IPS DF 6.9 (cell line): ENCODE data around the gene SMIM44.

Experiments used
- DNase-seq: peaks from one replicate; pipeline ENCODE4 v3.0.0-alpha.2; 2013; ENCODE audit warnings: low read depth, low spot score
- H3K27ac ChIP-seq: one replicate; pipeline ENCODE4 v1.5.1; 2013; ENCODE audit warnings: low read length, control low read depth
- H3K27me3 ChIP-seq: 2 replicates; pipeline ENCODE4 v1.6.1; 2013; ENCODE audit warnings: mild to moderate bottlenecking, low read length; ENCODE audit not compliant: control insufficient read depth, insufficient read depth
- H3K36me3 ChIP-seq: 2 replicates; pipeline ENCODE4 v1.6.1; 2013; ENCODE audit warnings: low read length; ENCODE audit not compliant: control insufficient read depth, insufficient read depth
- H3K4me1 ChIP-seq: 2 replicates; pipeline ENCODE4 v1.6.1; 2013; ENCODE audit warnings: low read length; ENCODE audit not compliant: control insufficient read depth, insufficient read depth
- H3K4me3 ChIP-seq: 2 replicates; pipeline ENCODE4 v1.5.1; 2013; ENCODE audit warnings: mild to moderate bottlenecking, low read length
- H3K9me3 ChIP-seq: 2 replicates; pipeline ENCODE4 v1.6.1; 2013; ENCODE audit warnings: low read length, inconsistent platforms; ENCODE audit not compliant: control insufficient read depth, insufficient read depth
- WGBS: extraction: QIAGEN DNeasy Blood & Tissue Kit; methylation state at CpG from one replicate; pipeline ENCODE4 v1.1.7; 2013; ENCODE audit warnings: mixed read lengths, missing lambda C conversion rate; ENCODE audit not compliant: insufficient read length, insufficient coverage; 5-methylcytosine and 5-hydroxymethylcytosine counted together

SMIM44 gene

DNA sequence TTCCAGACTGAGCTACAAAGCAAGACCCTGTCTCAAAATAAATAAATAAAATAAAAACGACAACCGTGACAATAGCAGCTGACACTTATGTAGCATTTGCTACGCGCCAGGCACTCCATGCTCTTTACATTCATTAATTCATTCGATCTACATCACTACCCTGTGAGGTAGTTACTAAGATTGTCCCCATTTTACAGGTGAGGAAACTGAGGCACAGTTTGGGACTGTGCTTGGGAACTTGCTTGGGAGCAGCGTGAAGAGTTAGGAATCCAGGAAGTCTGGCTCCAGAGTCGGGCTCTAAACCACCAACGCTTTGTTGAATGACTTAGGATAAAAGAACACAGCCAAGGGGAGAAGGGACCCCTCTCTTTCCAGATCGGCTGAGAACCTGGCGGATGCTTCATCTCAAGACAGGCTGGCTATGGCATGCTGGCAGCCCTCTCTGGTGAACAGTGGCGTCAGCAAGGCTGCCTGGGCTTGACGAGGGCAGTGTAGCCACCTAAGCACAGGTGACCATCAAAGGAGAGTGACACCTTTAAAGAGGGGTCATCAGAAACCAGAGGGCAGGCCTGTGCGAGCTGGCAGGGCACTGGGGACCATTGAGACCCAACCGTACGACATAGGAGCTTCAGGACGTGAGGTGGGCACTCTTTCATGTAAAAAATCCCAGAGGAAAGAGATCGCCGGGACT, 16.6 kb upstream of the SMIM44 start:
- Histone ChIP-seq H3K27me3 (no peaks in the 10 kb centered on the region), H3K9me3 (no peaks in the 10 kb centered on the region), H3K27ac (no peak overlapping the region), H3K36me3 (peaks cover 8% of the 10 kb centered on the region), H3K4me1 (no peaks in the 10 kb centered on the region; the same call in 1 of the 2 replicates), H3K4me3 (peak overlapping the region; percentile 94)
- WGBS: no CpG with 5 or more reads among the region's 18 CpGs
- no peak for DNase-seq

DNA sequence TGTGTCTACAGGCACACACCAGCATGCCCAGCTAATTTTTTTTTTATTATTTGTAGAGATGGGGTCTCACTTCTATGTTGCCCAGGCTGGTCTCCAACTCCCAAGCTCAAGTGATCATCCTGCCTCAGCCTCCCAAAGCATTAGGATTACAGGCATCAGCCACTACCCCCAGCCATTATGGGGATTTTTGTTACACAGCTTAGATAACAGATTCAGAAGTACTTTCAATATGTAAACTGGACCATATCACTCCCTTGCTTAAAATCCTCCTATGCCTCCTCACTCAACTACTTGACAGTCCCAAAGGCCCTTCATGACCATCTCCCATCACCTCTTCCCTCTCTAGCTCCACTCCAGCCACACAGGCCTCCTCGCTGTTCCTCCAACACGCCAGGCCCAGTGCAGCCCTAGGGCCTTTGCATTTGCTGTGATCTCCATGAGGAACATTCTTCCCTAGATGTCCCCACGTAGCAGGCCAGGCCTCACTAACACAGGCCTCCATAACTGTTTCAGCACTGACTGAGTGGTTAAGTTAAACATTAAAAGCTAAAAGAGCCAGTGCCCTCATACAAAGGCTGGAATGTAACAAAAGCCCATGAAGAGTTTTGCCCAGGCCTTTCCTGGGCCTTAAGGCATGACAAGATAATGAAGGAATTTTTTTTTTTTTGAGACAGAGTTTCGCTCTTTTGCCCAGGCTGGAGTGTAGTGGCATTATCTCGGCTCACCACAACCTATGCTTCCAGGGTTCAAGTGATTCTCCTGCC, 14.7 kb upstream of the SMIM44 start:
- Histone ChIP-seq H3K4me3 (no peak overlapping the region), H3K27ac (no peak overlapping the region), H3K4me1 (no peaks in the 10 kb centered on the region), H3K27me3 (no peaks in the 10 kb centered on the region), H3K36me3 (peaks cover 10% of the 10 kb centered on the region), H3K9me3 (no peaks in the 10 kb centered on the region)
- no peak for DNase-seq
- WGBS: no CpG with 5 or more reads among the region's 5 CpGs

- no CpG with 5 or more reads among the region's 32 CpGs for WGBS
- Histone ChIP-seq H3K27ac (no peak overlapping the region), H3K4me3 (no peak overlapping the region), H3K36me3 (peaks cover 16% of the 10 kb centered on the region), H3K27me3 (no peaks in the 10 kb centered on the region), H3K4me1 (no peaks in the 10 kb centered on the region), H3K9me3 (no peaks in the 10 kb centered on the region)
- DNase-seq: no peak
Measured at GRCh38 chr19:3496392-3497273, 13.4 kb upstream of the SMIM44 start.

GRCh38 chr19:3494559-3494958, 11.3 kb upstream of the SMIM44 start:
- Histone ChIP-seq H3K9me3 (no peaks in the 10 kb centered on the region), H3K4me3 (no peak overlapping the region), H3K27me3 (no peaks in the 10 kb centered on the region), H3K27ac (no peak overlapping the region), H3K36me3 (peaks cover 22% of the 10 kb centered on the region), H3K4me1 (no peaks in the 10 kb centered on the region)
- no peak for DNase-seq
- no CpG with 5 or more reads among the region's 18 CpGs for WGBS

DNA sequence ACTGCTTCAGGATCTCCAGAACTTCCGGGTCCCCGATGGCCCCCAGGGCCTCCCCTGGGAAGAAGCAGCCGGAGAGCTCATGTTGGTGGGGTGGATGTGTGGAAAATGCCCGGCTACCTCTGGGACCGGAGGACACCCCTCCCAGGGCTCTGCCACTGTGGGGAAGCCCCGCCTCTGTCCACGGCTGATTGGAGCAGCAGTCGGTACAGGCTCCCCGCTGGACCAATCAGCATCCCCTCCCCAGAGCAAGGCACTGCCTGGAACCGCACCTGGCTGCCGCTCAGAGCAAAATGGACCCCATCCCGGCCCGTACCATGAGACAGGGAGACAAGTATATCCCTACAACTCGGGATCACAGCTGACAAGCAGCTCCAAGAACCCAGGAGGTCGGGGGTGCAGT, 10.8 kb upstream of the SMIM44 start:
- no peaks in the 10 kb centered on the region for H3K27me3 ChIP-seq
- H3K4me1 ChIP-seq: no peaks in the 10 kb centered on the region
- H3K4me3 ChIP-seq: no peak overlapping the region
- no CpG with 5 or more reads among the region's 15 CpGs for WGBS
- DNase-seq: no peak
- peaks cover 22% of the 10 kb centered on the region for H3K36me3 ChIP-seq
- H3K9me3 ChIP-seq: no peaks in the 10 kb centered on the region
- H3K27ac ChIP-seq: no peak overlapping the region

DNA sequence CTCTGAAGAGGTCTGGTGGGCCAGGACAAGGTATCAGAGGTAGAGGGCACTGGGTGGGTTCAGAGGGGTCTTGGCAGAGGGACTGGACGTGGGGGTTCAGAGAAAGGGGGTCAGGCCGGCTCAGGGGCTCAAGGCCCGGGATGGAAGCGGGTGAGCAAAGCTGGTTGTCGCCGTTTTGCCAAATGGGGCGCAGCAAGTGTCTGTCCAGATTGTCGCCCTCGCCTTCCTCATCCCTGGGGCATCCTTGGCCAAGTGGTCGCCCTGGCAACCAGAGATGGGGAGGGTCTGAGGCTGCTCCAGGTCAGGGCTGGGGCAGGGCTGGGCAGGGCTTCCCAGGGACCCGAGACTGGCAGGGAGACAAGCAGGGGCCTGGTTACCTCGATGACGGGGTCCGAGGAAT, 10.4 kb upstream of the SMIM44 start:
- no CpG with 5 or more reads among the region's 14 CpGs for WGBS
- no peak overlapping the region for H3K27ac ChIP-seq
- H3K36me3 ChIP-seq: peaks cover 22% of the 10 kb centered on the region

GRCh38 chr19:3492919-3493318, 9.7 kb upstream of the SMIM44 start:
- H3K4me3 ChIP-seq: no peak overlapping the region
- H3K9me3 ChIP-seq: no peaks in the 10 kb centered on the region
- no peak overlapping the region for H3K27ac ChIP-seq
- no CpG with 5 or more reads among the region's 16 CpGs for WGBS
- H3K36me3 ChIP-seq: peaks cover 22% of the 10 kb centered on the region
- H3K4me1 ChIP-seq: no peaks in the 10 kb centered on the region
- no peak for DNase-seq
- no peaks in the 10 kb centered on the region for H3K27me3 ChIP-seq

More for the DNA sequence above, 10.4 kb upstream of the SMIM44 start:
- H3K4me1 ChIP-seq: no peaks in the 10 kb centered on the region
- DNase-seq: no peak
- H3K9me3 ChIP-seq: no peaks in the 10 kb centered on the region
- H3K4me3 ChIP-seq: no peak overlapping the region
- H3K27me3 ChIP-seq: no peaks in the 10 kb centered on the region

GRCh38 chr19:3492131-3492839, 9.0 kb upstream of the SMIM44 start:
- Histone ChIP-seq H3K27ac (no peak overlapping the region), H3K27me3 (no peaks in the 10 kb centered on the region), H3K4me1 (no peaks in the 10 kb centered on the region), H3K9me3 (no peaks in the 10 kb centered on the region), H3K36me3 (peaks cover 22% of the 10 kb centered on the region), H3K4me3 (no peak overlapping the region)
- WGBS: no CpG with 5 or more reads among the region's 45 CpGs
- DNase-seq: no peak

DNA sequence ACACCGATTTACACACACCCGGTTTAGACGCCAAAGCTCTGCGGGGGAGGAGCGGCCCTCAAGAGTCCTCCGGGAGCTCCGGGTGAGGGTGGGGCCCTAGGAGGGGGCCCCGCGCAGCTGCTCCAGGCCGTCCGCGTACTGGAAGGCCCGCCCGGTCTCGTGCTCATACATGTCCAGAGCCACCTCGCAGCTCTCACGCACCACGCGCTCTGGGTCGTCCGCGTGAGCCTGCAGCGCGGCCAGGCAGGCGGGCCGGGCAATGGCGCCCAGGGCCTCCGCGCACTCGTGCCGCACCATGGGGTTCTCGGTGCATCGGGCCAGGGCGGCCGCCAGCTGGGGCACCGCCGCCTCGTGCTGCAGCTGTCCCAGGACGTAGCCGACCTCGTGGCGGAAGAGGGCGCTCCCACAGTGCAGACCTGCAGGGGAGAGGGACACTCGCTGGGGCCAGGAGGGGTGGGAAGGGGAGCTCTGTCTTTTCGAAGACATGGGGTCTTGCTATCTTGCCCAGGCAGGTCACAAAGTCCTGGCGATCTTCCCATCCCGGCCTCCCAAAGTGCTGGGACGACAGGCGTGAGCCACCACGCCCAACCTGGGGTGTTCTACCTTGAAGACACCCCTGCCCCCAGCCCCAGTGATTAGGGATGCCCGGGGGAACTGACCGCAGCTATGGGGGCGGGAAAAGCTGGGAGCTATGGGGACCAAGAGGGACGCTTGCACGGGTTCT, 8.3 kb upstream of the SMIM44 start:
- H3K27ac ChIP-seq: no peak overlapping the region
- no peak overlapping the region for H3K4me3 ChIP-seq
- H3K9me3 ChIP-seq: no peaks in the 10 kb centered on the region
- no peak for DNase-seq
- WGBS: no CpG with 5 or more reads among the region's 55 CpGs
- H3K36me3 ChIP-seq: peaks cover 22% of the 10 kb centered on the region
- H3K4me1 ChIP-seq: no peaks in the 10 kb centered on the region
- H3K27me3 ChIP-seq: no peaks in the 10 kb centered on the region
